Mononuclear cell (primary cell): ENCODE results near the gene JAKMIP2. TPM values are rescaled to one million over a fixed set of nuclear protein-coding genes. Genes with fewer than 3 reads are reported as not detected.

Source experiments
- H3K27me3 ChIP-seq: 2 replicates; pipeline ENCODE4 v1.6.0; 2011; ENCODE audit warnings: low read length, control low read depth; ENCODE audit not compliant: insufficient read depth
- H3K4me1 ChIP-seq: 2 replicates; pipeline ENCODE4 v1.5.1; 2011; ENCODE audit warnings: mild to moderate bottlenecking, low read length, control low read depth; ENCODE audit not compliant: insufficient read depth
- H3K4me3 ChIP-seq: 2 replicates; pipeline ENCODE4 v1.5.1; 2011; ENCODE audit warnings: mild to moderate bottlenecking, low read length, moderate library complexity
- H3K9me3 ChIP-seq: 2 replicates; pipeline ENCODE4 v1.5.1; 2011; ENCODE audit warnings: low read depth, mild to moderate bottlenecking, control low read depth, low read length
- total RNA-seq: library from RNA; depleted of rRNA; stranded (reverse); fragments of >200 nt; gene quantifications from one replicate; pipeline ENCODE4 v1.2.3, GENCODE V29; 2012

The JAKMIP2 gene
- total RNA-seq, 1 donor: 1.2 TPM

- H3K9me3 ChIP-seq: no peaks in the 10 kb centered on the region
- no peaks in the 10 kb centered on the region for H3K4me1 ChIP-seq
- no peak overlapping the region for H3K4me3 ChIP-seq
- H3K27me3 ChIP-seq: no peaks in the 10 kb centered on the region
These were observed 108.1 kb downstream of the JAKMIP2 start for GRCh38 chr5:147674411-147674810.

- Histone ChIP-seq H3K9me3 (no peaks in the 10 kb centered on the region), H3K4me3 (no peak overlapping the region), H3K27me3 (no peaks in the 10 kb centered on the region)
These were observed 108.7 kb downstream of the JAKMIP2 start for GRCh38 chr5:147673791-147674190.

DNA sequence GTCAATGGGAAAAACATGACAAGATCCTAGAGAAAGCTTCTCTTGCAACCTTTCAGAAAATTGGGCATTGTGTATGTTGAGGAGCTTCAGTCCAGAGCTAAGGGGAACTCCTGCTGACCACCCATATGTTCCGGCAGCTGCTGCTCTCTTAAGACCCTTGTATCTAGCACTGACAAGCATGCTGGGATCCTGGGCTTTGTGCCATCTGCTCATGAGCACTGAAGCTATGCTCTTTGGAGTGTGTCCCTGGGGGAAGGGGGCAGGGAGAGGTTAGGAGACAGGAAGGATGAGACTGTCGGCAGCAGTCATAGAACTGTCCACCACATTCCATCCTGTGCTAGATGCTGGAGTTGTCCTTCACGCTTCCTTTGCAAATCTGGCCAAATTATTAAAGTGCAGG lies 109.3 kb downstream of the JAKMIP2 start:
- Histone ChIP-seq H3K4me1 (no peaks in the 10 kb centered on the region), H3K4me3 (no peak overlapping the region), H3K9me3 (no peaks in the 10 kb centered on the region), H3K27me3 (no peaks in the 10 kb centered on the region)

More at GRCh38 chr5:147673791-147674190, 108.7 kb downstream of the JAKMIP2 start:
- H3K4me1 ChIP-seq: no peaks in the 10 kb centered on the region

DNA sequence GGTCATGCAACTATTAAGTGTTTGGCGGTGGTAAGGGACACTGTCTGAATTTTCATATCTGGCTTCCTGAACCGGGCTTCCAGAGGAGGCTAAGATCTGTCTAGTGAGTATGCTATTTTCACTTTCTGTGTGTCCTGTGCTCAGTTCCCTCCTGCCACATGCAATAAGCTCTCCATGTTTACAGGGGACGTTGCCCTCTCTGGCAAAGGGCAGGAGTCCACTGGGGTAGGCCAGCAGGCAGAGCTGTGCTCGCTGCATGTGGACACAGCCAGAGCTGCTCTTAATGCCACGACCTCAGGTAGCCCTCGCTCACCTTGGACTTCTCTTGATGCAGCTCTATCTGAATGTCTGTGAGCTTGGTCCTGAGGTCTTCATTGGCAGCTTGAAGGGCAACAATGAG lies 111.2 kb downstream of the JAKMIP2 start:
- no peaks in the 10 kb centered on the region for H3K4me1 ChIP-seq
- H3K27me3 ChIP-seq: no peaks in the 10 kb centered on the region
- no peaks in the 10 kb centered on the region for H3K9me3 ChIP-seq
- H3K4me3 ChIP-seq: no peak overlapping the region

DNA sequence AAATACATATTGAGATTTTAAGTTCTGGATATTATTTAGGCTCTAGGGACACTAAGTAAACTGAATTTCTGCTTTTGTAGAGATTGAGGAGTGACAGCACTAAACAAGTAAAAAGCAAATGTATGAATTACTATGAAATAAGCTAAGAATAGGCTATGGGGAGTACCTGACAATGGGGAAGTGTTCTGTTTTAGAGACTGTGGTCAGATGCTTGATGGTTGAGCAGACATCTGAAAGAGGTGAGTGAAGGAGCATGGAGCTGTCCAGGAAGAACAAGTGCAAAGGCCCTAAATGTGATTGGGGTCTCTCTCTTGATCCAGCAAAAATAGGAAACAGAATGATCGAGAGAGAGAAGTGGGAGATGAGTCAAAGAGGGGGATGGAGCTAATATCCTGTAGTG lies 111.7 kb downstream of the JAKMIP2 start:
- Histone ChIP-seq H3K4me3 (no peak overlapping the region), H3K27me3 (no peaks in the 10 kb centered on the region), H3K9me3 (no peaks in the 10 kb centered on the region), H3K4me1 (no peaks in the 10 kb centered on the region)

GRCh38 chr5:147669169-147669869 lies 113.2 kb downstream of the JAKMIP2 start:
- Histone ChIP-seq H3K4me3 (no peak overlapping the region), H3K9me3 (no peaks in the 10 kb centered on the region), H3K27me3 (no peaks in the 10 kb centered on the region), H3K4me1 (no peaks in the 10 kb centered on the region)

- H3K4me3 ChIP-seq: no peak overlapping the region
These were observed 114.1 kb downstream of the JAKMIP2 start for GRCh38 chr5:147668385-147668784.

DNA sequence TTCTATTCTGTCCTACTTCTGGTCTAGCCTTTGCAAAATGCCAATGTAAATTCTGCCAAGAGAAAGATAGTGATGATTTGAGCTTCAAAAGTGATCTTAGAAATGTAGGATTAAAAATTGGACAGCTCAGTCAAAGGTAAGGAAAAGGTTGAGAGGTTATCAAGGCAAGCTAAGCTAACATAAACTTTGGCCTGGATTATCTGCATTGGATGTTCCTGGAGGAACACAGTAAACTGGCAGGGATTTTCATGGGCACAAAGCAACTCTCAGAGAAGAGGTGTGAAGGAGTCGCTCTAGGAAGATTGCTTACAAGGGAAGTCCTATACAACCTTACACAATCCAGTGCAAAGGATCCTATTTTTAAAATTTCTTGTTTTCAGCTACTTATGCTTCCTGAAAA lies 115.2 kb downstream of the JAKMIP2 start:
- Histone ChIP-seq H3K9me3 (no peaks in the 10 kb centered on the region), H3K27me3 (no peaks in the 10 kb centered on the region), H3K4me3 (no peak overlapping the region), H3K4me1 (no peaks in the 10 kb centered on the region)

More at GRCh38 chr5:147668385-147668784, 114.1 kb downstream of the JAKMIP2 start:
- Histone ChIP-seq H3K4me1 (no peaks in the 10 kb centered on the region), H3K27me3 (no peaks in the 10 kb centered on the region), H3K9me3 (no peaks in the 10 kb centered on the region)

GRCh38 chr5:147666419-147666818 lies 116.1 kb downstream of the JAKMIP2 start:
- H3K4me3 ChIP-seq: no peak overlapping the region
- no peaks in the 10 kb centered on the region for H3K9me3 ChIP-seq
- H3K27me3 ChIP-seq: no peaks in the 10 kb centered on the region
- H3K4me1 ChIP-seq: no peaks in the 10 kb centered on the region

GRCh38 chr5:147661541-147661940 lies 121.0 kb downstream of the JAKMIP2 start:
- no peaks in the 10 kb centered on the region for H3K9me3 ChIP-seq
- no peak overlapping the region for H3K4me3 ChIP-seq
- no peaks in the 10 kb centered on the region for H3K27me3 ChIP-seq
- H3K4me1 ChIP-seq: no peaks in the 10 kb centered on the region

DNA sequence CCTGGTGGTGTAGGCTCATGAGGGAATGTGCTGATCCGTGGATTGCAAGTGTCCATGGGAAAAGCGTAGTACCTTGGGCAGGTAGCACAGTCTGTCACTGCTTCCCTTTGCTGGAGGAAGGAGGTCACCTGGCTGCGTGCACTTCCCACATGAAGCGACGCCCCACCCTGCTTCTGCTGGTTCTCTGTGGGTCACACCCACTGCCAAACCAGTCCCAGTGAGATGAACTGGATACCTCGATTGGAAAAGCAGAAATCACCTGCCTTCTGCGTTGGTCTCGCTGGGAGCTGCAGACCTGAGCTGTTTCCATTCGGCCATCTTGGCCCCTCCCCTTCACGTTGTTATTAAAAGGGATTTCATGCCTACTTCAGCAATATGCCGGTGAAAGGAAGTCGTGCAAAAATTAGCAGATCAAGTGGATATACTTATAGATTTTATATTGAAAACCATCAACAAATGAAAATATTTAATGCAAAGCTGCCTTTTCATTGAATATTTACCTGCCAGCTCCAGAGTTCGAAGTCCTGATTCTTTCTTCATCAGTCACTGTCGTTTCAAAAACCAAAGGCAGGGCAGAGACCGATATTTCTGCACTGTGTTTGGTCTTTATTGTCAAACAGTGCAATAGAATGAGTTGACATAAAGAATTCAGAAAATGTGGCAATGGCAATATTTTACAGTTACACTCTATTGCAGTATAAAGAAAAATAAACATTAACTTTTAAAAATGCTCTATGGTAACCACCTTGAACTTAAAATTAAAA lies 123.2 kb downstream of the JAKMIP2 start:
- Histone ChIP-seq H3K4me1 (no peaks in the 10 kb centered on the region), H3K27me3 (no peaks in the 10 kb centered on the region), H3K4me3 (no peak overlapping the region), H3K9me3 (no peaks in the 10 kb centered on the region)

GRCh38 chr5:147658293-147658932 lies 124.1 kb downstream of the JAKMIP2 start:
- H3K27me3 ChIP-seq: no peaks in the 10 kb centered on the region
- no peaks in the 10 kb centered on the region for H3K4me1 ChIP-seq
- H3K9me3 ChIP-seq: no peaks in the 10 kb centered on the region
- no peak overlapping the region for H3K4me3 ChIP-seq

- H3K9me3 ChIP-seq: no peaks in the 10 kb centered on the region
- no peaks in the 10 kb centered on the region for H3K4me1 ChIP-seq
- no peak overlapping the region for H3K4me3 ChIP-seq
- no peaks in the 10 kb centered on the region for H3K27me3 ChIP-seq
These were observed 133.9 kb downstream of the JAKMIP2 start for GRCh38 chr5:147648597-147648996.

DNA sequence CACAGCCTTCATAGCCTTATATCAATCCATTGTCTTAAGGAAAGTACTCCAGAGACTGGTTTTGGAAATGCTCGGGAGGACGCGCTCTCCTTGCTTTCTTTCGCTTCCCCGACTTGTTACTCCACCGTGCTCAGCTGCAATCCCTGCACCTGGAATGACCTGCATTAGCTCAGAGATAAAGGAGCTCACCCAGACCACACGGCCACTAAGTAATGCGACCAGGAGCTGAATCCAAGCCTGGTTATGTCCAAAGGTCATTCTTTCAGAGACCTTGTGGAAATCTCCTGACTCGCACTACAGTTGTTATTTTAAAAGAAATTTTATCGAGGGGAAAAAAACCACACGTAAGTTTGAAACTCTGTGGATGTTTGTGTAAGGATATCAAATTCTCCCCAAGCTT lies 137.3 kb downstream of the JAKMIP2 start:
- H3K9me3 ChIP-seq: no peaks in the 10 kb centered on the region
- no peaks in the 10 kb centered on the region for H3K27me3 ChIP-seq
- no peak overlapping the region for H3K4me3 ChIP-seq
- H3K4me1 ChIP-seq: no peaks in the 10 kb centered on the region

DNA sequence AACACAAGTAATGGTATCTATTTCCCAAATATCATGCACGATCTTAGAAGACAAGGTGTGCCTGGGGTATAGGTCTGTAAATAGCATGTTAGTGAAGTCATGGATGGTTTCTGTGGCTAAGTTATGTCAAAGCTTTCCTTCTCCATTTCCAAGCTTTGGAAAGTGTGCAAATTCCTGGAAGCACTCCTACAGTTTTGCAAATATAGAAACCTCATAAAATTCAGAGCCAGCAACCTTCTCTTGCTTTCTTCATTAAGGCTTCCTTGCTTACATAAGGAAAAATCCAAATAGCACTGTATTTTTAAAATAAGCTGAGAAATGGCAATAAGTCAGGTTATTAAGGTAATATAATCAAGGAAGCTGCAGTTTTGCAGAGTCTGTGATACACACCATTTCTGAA lies 138.1 kb downstream of the JAKMIP2 start:
- no peaks in the 10 kb centered on the region for H3K27me3 ChIP-seq
- no peaks in the 10 kb centered on the region for H3K4me1 ChIP-seq
- no peaks in the 10 kb centered on the region for H3K9me3 ChIP-seq
- H3K4me3 ChIP-seq: no peak overlapping the region
